ENCODE measurements around the gene RS1.

DNA sequence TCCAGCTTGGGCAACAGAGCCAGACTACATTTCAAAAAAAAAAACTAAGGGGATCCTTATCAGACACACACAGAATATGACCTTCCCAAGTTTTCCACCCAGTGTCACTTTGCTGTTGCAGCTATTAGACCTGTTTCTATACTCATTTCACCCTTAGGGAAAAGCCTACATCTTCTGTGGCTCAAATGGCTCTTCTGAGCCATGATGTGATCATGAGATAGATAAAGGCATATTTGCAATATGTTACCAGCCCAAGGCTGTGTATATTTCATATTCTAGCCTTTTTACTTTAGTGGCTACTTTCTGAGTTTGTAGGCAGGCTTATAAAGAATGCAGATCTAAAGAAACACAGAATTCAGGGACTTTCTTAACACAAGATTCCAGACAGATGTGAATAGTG, 19.3 kb downstream of the RS1 start:
- TF ChIP-seq CTCF (IDR thresholded peaks at IDR 0.05) (no peak), POLR2A (IDR thresholded peaks at IDR 0.05) (no peak)
